OCI-LY7 (cell line): ENCODE measurements around the gene LRRC10B.

ENCODE experiments used
- CTCF ChIP-seq: fragments of 200-600 bp; sonication (generic); conservative IDR thresholded peaks from 2 replicates; pipeline ENCODE4 v1.5.1; 2014; ENCODE audit warnings: mild to moderate bottlenecking, antibody characterized with exemption, low read length, moderate library complexity, mixed read lengths
- EZH2phosphoT487 ChIP-seq: fragments of 200-600 bp; sonication (generic); IDR thresholded peaks from 2 replicates; pipeline ENCODE4 v1.6.1; 2018; ENCODE audit warnings: low read depth, borderline replicate concordance, mild to moderate bottlenecking, mixed run types, antibody characterized with exemption, low read length, moderate library complexity, mixed read lengths

- TF ChIP-seq CTCF (no peak), EZH2phosphoT487 (no peak)
These were observed 27.6 kb upstream of the LRRC10B start for GRCh38 chr11:61480994-61481335.
